Measurements from ENCODE around the gene UVRAG.
"Not testable (repeated sequence)": the region's sequence is repeated elsewhere in the genome, so short reads cannot be mapped to it uniquely, and the experiment has no call there.

Gene UVRAG

GRCh38 chr11:76026862-76027261 is 211.9 kb downstream of the UVRAG start:
- no peak for DNase-seq

- DNase-seq = no peak
These were observed 215.3 kb downstream of the UVRAG start for GRCh38 chr11:76030286-76030685.

- DNase-seq = no peak
These were observed 216.1 kb downstream of the UVRAG start for GRCh38 chr11:76030968-76031590.

- DNase-seq = no peak
These were observed 218.7 kb downstream of the UVRAG start for GRCh38 chr11:76033699-76034098.

- no peak for DNase-seq
These were observed 220.0 kb downstream of the UVRAG start for GRCh38 chr11:76035020-76035419.

- no peak for DNase-seq
These were observed 223.6 kb downstream of the UVRAG start for GRCh38 chr11:76038608-76039007.

GRCh38 chr11:76041208-76041607 is 226.2 kb downstream of the UVRAG start:
- DNase-seq = no peak

GRCh38 chr11:76044750-76045320 is 229.8 kb downstream of the UVRAG start:
- DNase-seq = no peak

- no peak for DNase-seq
These were observed 232.2 kb downstream of the UVRAG start for GRCh38 chr11:76047231-76047630.

- DNase-seq = no peak
These were observed 232.8 kb downstream of the UVRAG start for GRCh38 chr11:76047766-76048165.

GRCh38 chr11:76048763-76049162 is 233.8 kb downstream of the UVRAG start:
- DNase-seq = no peak

GRCh38 chr11:76049511-76049910 is 234.5 kb downstream of the UVRAG start:
- DNase-seq = no peak

- DNase-seq = no peak
These were observed 236.9 kb downstream of the UVRAG start for GRCh38 chr11:76051937-76052336.

GRCh38 chr11:76054330-76054729 is 239.3 kb downstream of the UVRAG start:
- no peak for DNase-seq

GRCh38 chr11:76056876-76057275 is 241.9 kb downstream of the UVRAG start:
- no peak for DNase-seq

GRCh38 chr11:76060475-76061036 is 245.5 kb downstream of the UVRAG start:
- DNase-seq = not testable (repeated sequence)

GRCh38 chr11:76062733-76063132 is 247.7 kb downstream of the UVRAG start:
- DNase-seq = no peak

GRCh38 chr11:76064192-76064591 is 249.2 kb downstream of the UVRAG start:
- DNase-seq = no peak

- DNase-seq = no peak
These were observed 252.1 kb downstream of the UVRAG start for GRCh38 chr11:76067099-76067498.

GRCh38 chr11:76069001-76069400 is 254.0 kb downstream of the UVRAG start:
- DNase-seq = no peak

GRCh38 chr11:76071090-76071489 is 256.1 kb downstream of the UVRAG start:
- no peak for DNase-seq

- DNase-seq = no peak
These were observed 258.7 kb downstream of the UVRAG start for GRCh38 chr11:76073724-76074123.

- DNase-seq = no peak
These were observed 259.4 kb downstream of the UVRAG start for GRCh38 chr11:76074148-76075095.

GRCh38 chr11:76075716-76076115 is 260.7 kb downstream of the UVRAG start:
- DNase-seq = no peak
